B cell (primary cell): ENCODE results near the gene CLP1. TPM values are rescaled to one million over a fixed set of nuclear protein-coding genes. Genes with fewer than 3 reads are reported as not detected.

ENCODE experiments used
- ATAC-seq: fragments of 200-7000 bp; cut with Tn5 transposase; one replicate; pipeline ENCODE4 v1.10.0; 2021; ENCODE audit warnings: low read depth, mild to moderate bottlenecking, moderate number of reproducible peaks, moderate library complexity
- CTCF ChIA-PET: fragments of 350-600 bp; sonication (Branson Sonifier 250); formaldehyde crosslinking; loops from one replicate; lab custom pipeline; 2021; ENCODE audit warnings: antibody characterized with exemption, inconsistent platforms; lab: Charles Lee
- POLR2A ChIA-PET: fragments of 350-600 bp; sonication (Branson Sonifier 250); formaldehyde crosslinking; loops from one replicate; lab custom pipeline; 2021; ENCODE audit warnings: antibody characterized with exemption; lab: Charles Lee
- DNase-seq: peaks from one replicate; pipeline ENCODE4 v3.0.0; 2013
- H2AFZ ChIP-seq: 2 replicates; pipeline ENCODE4 v1.6.1; 2012; ENCODE audit warnings: mild to moderate bottlenecking, low read depth, low read length; ENCODE audit not compliant: insufficient read depth, poor library complexity, severe bottlenecking
- H3K27ac ChIP-seq, 2 donors: 1 replicate in 1 of 2; 2 replicates in 1 of 2; pipeline ENCODE4 v1.5.1; 2012 to 2013; ENCODE audit warnings: low read length in 2 of 2, mild to moderate bottlenecking in 2 of 2, moderate library complexity in 1 of 2
- H3K27me3 ChIP-seq, 4 experiments: fragments of 200-600 bp in 1 of 4; sonication (generic) in 1 of 4; replicated peaks in 1 of 4; 1 replicate in 2 of 4; 2 replicates in 2 of 4; pipeline versions ENCODE4 v1.6.1 to v1.7.0; 2013 to 2016; ENCODE audit warnings: low read length in 3 of 4, mild to moderate bottlenecking in 2 of 4, mixed read lengths in 1 of 4, moderate library complexity in 1 of 4; ENCODE audit not compliant: insufficient read depth in 4 of 4, control insufficient read depth in 3 of 4; ENCODE audit errors: control extremely low read depth in 1 of 4
- H3K36me3 ChIP-seq, 2 experiments: replicated peaks in 1 of 2; 1 replicate in 1 of 2; 2 replicates in 1 of 2; pipeline versions ENCODE4 v1.6.1 to v1.7.1; 2013; ENCODE audit warnings: low read length in 1 of 2; ENCODE audit not compliant: insufficient read depth in 2 of 2, control insufficient read depth in 1 of 2; ENCODE audit errors: control extremely low read depth in 1 of 2, extremely low read depth in 1 of 2
- H3K4me1 ChIP-seq, 2 donors: fragments of 200-600 bp in 1 of 2; sonication (generic) in 1 of 2; 1 replicate in 1 of 2; 2 replicates in 1 of 2; pipeline versions ENCODE4 v1.5.1 to v1.6.1; 2013 to 2017; ENCODE audit warnings: low read length in 2 of 2; ENCODE audit not compliant: control insufficient read depth in 2 of 2, insufficient read depth in 2 of 2
- H3K4me2 ChIP-seq: replicated peaks from 2 replicates; pipeline ENCODE3; 2012; ENCODE audit warnings: mild to moderate bottlenecking, low read depth, low read length; ENCODE audit not compliant: poor library complexity, severe bottlenecking
- H3K4me3 ChIP-seq, 5 experiments: fragments of 200-600 bp in 1 of 5; sonication (generic) in 1 of 5; 1 replicate in 3 of 5; 2 replicates in 2 of 5; pipeline versions ENCODE4 v1.5.1 to v1.7.0; 2011 to 2016; ENCODE audit warnings: low read length in 4 of 5, mild to moderate bottlenecking in 4 of 5, low read depth in 2 of 5, control low read depth in 1 of 5, moderate library complexity in 1 of 5; ENCODE audit not compliant: insufficient read depth in 1 of 5; ENCODE audit errors: control extremely low read depth in 1 of 5, extremely low read depth in 1 of 5
- H3K79me2 ChIP-seq: fragments of 200-600 bp; sonication (generic); one replicate; pipeline ENCODE4 v1.6.0; 2016; ENCODE audit warnings: low read length; ENCODE audit not compliant: control insufficient read depth, insufficient read depth
- H3K9ac ChIP-seq: fragments of 200-600 bp; sonication (generic); 2 replicates; pipeline ENCODE4 v1.6.1; 2017; ENCODE audit warnings: mild to moderate bottlenecking, low read length, moderate library complexity
- H3K9me3 ChIP-seq, 3 donors: one replicate each; pipeline versions ENCODE4 v1.6.1 to v1.7.1; 2013; ENCODE audit warnings: low read length in 2 of 3; ENCODE audit not compliant: control insufficient read depth in 2 of 3, insufficient read depth in 1 of 3; ENCODE audit errors: control extremely low read depth in 1 of 3
- H4K20me1 ChIP-seq: 2 replicates; pipeline ENCODE4 v1.6.0; 2012; ENCODE audit warnings: mild to moderate bottlenecking, low read length; ENCODE audit not compliant: insufficient read depth, control insufficient read depth, poor library complexity, severe bottlenecking
- H3K27ac Mint-ChIP-seq: one replicate; pipeline ENCODE4 v1.8.0; 2021; ENCODE audit warnings: mixed read lengths
- H3K27me3 Mint-ChIP-seq: one replicate; pipeline ENCODE4 v1.8.0; 2021; ENCODE audit warnings: mixed read lengths
- H3K4me1 Mint-ChIP-seq: one replicate; pipeline ENCODE4 v1.8.0; 2021; ENCODE audit warnings: mixed read lengths
- H3K4me3 Mint-ChIP-seq: one replicate; pipeline ENCODE4 v1.8.0; 2021; ENCODE audit warnings: mixed read lengths
- H3K9me3 Mint-ChIP-seq: one replicate; pipeline ENCODE4 v1.8.0; 2022; ENCODE audit warnings: mixed read lengths; ENCODE audit not compliant: insufficient read depth
- WGBS: methylation state at CpG from one replicate; pipeline ENCODE4 v1.1.5; 2013; ENCODE audit warnings: missing lambda C conversion rate; ENCODE audit not compliant: insufficient coverage; 5-methylcytosine and 5-hydroxymethylcytosine counted together
- intact Hi-C: fragments of 100-400 bp; cut with micrococcal nuclease; formaldehyde crosslinking; loops from one replicate; pipeline ENCODE4 v1.10.0; 2022
- polyA plus RNA-seq: library from polyadenylated mRNA; depleted of rRNA; stranded (reverse); fragments of >200 nt; gene quantifications from 2 replicates; pipeline ENCODE4 v1.2.3, GENCODE V29; 2012
- total RNA-seq, 2 donors: library from RNA; stranded (reverse); fragments of 120-200 nt in 1 of 2; gene quantifications; 1 replicate in 1 of 2; 2 replicates in 1 of 2; pipeline versions ENCODE4 v1.2.3 to v1.2.4, GENCODE V29; 2013 to 2022
- TF ChIP-seq, protein P1 (sequence below): fragments of 200-600 bp; IDR thresholded peaks from one replicate; pipeline ENCODE4 v1.8.0; 2022; ENCODE audit warnings: antibody characterized with exemption, mild to moderate bottlenecking

The CLP1 gene
- total and polyA plus RNA-seq, 2 donors (not counting 1 experiment from before 2014, with no cell fraction given) = 6.0 to 15.5 TPM

DNA sequence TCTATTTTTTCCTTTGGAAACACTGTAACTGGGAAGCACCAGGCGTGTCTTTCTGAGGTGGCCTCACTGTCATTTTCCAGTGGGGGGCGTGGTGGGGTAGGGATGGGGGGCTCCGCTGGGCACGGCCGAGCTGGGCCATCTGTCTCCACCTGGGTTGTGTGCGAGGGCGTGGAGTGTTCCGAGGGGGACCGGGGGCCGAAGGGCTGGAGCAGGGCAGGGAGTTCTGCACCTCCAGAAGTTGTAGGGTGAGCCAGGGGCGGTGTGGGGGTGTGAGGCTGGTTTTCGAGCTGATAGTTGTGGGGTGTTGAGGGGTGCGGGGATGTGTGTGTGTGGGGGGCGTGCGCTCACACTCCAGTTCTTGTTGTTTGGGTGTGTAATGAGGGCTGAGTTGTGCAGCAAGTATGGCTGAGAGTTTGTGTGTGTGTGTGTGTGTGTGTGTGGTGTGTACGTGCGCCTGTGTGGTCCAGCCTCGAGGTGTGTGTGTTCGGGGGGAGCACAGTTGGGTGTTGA, 18.7 kb upstream of the CLP1 start:
- CTCF ChIA-PET = interaction anchor here (0.7 to 8.3 kb wide), 7 partner anchors 9 to 341 kb away, joined by 3 to 94 read pairs (median 68); partner anchors contain the start of gene UBE2L6

More for the DNA sequence above, 18.7 kb upstream of the CLP1 start:
- Histone ChIP-seq H3K79me2 (no peaks in the 10 kb centered on the region), H3K9me3 (peaks cover 0 to 3% (median 0%) of the 10 kb centered on the region in 3 donors), H2AFZ (peak overlapping the region; percentile 96), H3K4me1 (peaks cover 20 to 24% of the 10 kb centered on the region in 2 donors), H3K4me2 (peak overlapping the region; percentile 99), H3K27me3 (peaks cover 0 to 50% (median 14%) of the 10 kb centered on the region in 4 experiments), H3K36me3 (no peaks in the 10 kb centered on the region), H3K9ac (peak overlapping the region; percentile 76), H3K27ac (no peak overlapping the region), H4K20me1 (no peaks in the 10 kb centered on the region), H3K4me3 (peak overlapping the region; percentile 52 to 81 (median 67))
- Mint-ChIP-seq H3K27me3 (peaks cover 56% of the 10 kb centered on the region), H3K27ac (peak overlapping the region; percentile 53), H3K9me3 (no peaks in the 10 kb centered on the region), H3K4me3 (peak overlapping the region; percentile 89), H3K4me1 (peaks cover 21% of the 10 kb centered on the region)
- POLR2A ChIA-PET = interaction anchor here (0.7 kb wide), 1 partner anchor 10 kb away, joined by 5 read pairs; no protein-coding TSS in a partner anchor
- intact Hi-C loops = no loop called here
- 2% methylated on average over 15 of the region's 19 CpGs for WGBS
- TF ChIP-seq, protein P1, sequence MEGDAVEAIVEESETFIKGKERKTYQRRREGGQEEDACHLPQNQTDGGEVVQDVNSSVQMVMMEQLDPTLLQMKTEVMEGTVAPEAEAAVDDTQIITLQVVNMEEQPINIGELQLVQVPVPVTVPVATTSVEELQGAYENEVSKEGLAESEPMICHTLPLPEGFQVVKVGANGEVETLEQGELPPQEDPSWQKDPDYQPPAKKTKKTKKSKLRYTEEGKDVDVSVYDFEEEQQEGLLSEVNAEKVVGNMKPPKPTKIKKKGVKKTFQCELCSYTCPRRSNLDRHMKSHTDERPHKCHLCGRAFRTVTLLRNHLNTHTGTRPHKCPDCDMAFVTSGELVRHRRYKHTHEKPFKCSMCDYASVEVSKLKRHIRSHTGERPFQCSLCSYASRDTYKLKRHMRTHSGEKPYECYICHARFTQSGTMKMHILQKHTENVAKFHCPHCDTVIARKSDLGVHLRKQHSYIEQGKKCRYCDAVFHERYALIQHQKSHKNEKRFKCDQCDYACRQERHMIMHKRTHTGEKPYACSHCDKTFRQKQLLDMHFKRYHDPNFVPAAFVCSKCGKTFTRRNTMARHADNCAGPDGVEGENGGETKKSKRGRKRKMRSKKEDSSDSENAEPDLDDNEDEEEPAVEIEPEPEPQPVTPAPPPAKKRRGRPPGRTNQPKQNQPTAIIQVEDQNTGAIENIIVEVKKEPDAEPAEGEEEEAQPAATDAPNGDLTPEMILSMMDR = no peak
- peak; percentile 41 for DNase-seq
- peak; percentile 39 for ATAC-seq
